Measurements from ENCODE around the gene ATXN3L.

GRCh38 chrX:13287816-13288215, 32.0 kb downstream of the ATXN3L start:
- TF ChIP-seq RXRA (IDR thresholded peaks at IDR 0.05; ENCODE audit: borderline replicate concordance, low read depth), result peak; percentile 51; the same call in 1 of the 2 replicates
- TF ChIP-seq CTCF (IDR thresholded peaks at IDR 0.05), result no peak
- TF ChIP-seq TAF1 (IDR thresholded peaks at IDR 0.05; ENCODE audit: borderline replicate concordance, low read depth, low read length), result no peak
- no peak for TF ChIP-seq EZH2phosphoT487 (IDR thresholded peaks at IDR 0.05; ENCODE audit: borderline replicate concordance, low read depth)
- TF ChIP-seq TCF12 (IDR thresholded peaks at IDR 0.05), result peak; percentile 84
- TF ChIP-seq TEAD4 (IDR thresholded peaks at IDR 0.05; ENCODE audit: borderline replicate concordance, insufficient read depth), result peak; percentile 83
- no peak for TF ChIP-seq REST (IDR thresholded peaks at IDR 0.05; ENCODE audit: low read depth, low read length)
- TF ChIP-seq MAX (IDR thresholded peaks at IDR 0.05; ENCODE audit: low read depth), result peak; percentile 68; the same call in 1 of the 2 replicates
- no peak for TF ChIP-seq USF1 (IDR thresholded peaks at IDR 0.05; ENCODE audit: borderline replicate concordance, low read depth)
- no peak for TF ChIP-seq RFX5 (IDR thresholded peaks at IDR 0.05; ENCODE audit: low read length)

All from SK-N-SH (cell line).